K562 (cell line): ENCODE measurements around the gene PCDHA9. TPM values are rescaled to one million over a fixed set of nuclear protein-coding genes. Genes with fewer than 3 reads are reported as not detected.

Experiments used
- ATAC-seq: fragments of 200-7000 bp; cut with Tn5 transposase; 3 replicates; pipeline ENCODE4 v1.9.1; 2020; ENCODE audit warnings: moderate library complexity
- BruUV-seq: library from RNA; stranded (reverse); fragments of 400-500 nt; replicated peaks from 2 replicates; lab custom pipeline; 2021; lab: Mats Ljungman, UMichigan
- CTCF ChIA-PET: fragments of 300-600 bp; formaldehyde crosslinking; extraction: SDS; loops from one replicate; lab custom pipeline; 2021; ENCODE audit warnings: low intra/inter-chr PET ratio; lab: Yijun Ruan, JAX
- POLR2A ChIA-PET: fragments of 300-600, 350-650 bp; sonication (Branson Sonifier 250); formaldehyde crosslinking; extraction: SDS; loops from one replicate; lab custom pipeline; 2021; ENCODE audit warnings: antibody characterized with exemption, inconsistent platforms; lab: Yijun Ruan, JAX
- DNase-seq, 4 experiments: peaks; one replicate each; pipeline versions ENCODE4 v3.0.0 to v3.0.0-alpha.2; 2011 to 2018; ENCODE audit warnings: low spot score in 3 of 4, mixed read lengths in 3 of 4; ENCODE audit errors: extremely low read depth in 1 of 4
- FAIRE-seq: peaks from 2 replicates; lab custom pipeline; 2011; peaks lifted over from hg19 to GRCh38; lab: Jason Lieb, UNC
- H2AFZ ChIP-seq: 2 replicates; pipeline ENCODE4 v1.6.0; 2011; ENCODE audit warnings: low read depth, low read length, control low read depth, inconsistent platforms
- H3K27ac ChIP-seq: fragments of 200-600 bp; 3 replicates; pipeline ENCODE4 v1.8.0; 2011; ENCODE audit warnings: low read depth, mild to moderate bottlenecking, control low read depth, inconsistent platforms, low read length, moderate library complexity, mixed read lengths; ENCODE audit errors: extremely low read depth
- H3K27me3 ChIP-seq, 2 experiments: fragments of 300-600 bp in 1 of 2; 2 replicates in 1 of 2; 3 replicates in 1 of 2; pipeline versions ENCODE4 v1.6.0 to v1.8.0; 2011; ENCODE audit warnings: inconsistent platforms in 2 of 2, low read length in 2 of 2, mild to moderate bottlenecking in 1 of 2, mixed read lengths in 1 of 2, moderate library complexity in 1 of 2; ENCODE audit not compliant: control insufficient read depth in 2 of 2, insufficient read depth in 2 of 2
- H3K36me3 ChIP-seq: fragments of 300-600 bp; 3 replicates; pipeline ENCODE4 v1.8.0; 2011; ENCODE audit warnings: mild to moderate bottlenecking, low read length, inconsistent platforms; ENCODE audit not compliant: control insufficient read depth, insufficient read depth
- H3K4me1 ChIP-seq, 2 experiments: fragments of 200-600 bp in 1 of 2; replicated peaks in 1 of 2; 2 replicates in 1 of 2; 3 replicates in 1 of 2; pipeline versions ENCODE4 v1.5.1 to v1.8.0; 2011; ENCODE audit warnings: inconsistent platforms in 2 of 2, low read length in 2 of 2, mild to moderate bottlenecking in 1 of 2, mixed read lengths in 1 of 2, moderate library complexity in 1 of 2; ENCODE audit not compliant: control insufficient read depth in 2 of 2, insufficient read depth in 2 of 2
- H3K4me2 ChIP-seq: 2 replicates; pipeline ENCODE4 v1.6.1; 2011; ENCODE audit warnings: low read length, control low read depth, inconsistent platforms, mixed read lengths; ENCODE audit not compliant: insufficient read depth
- H3K4me3 ChIP-seq: fragments of 200-600 bp; sonication (generic), shearing (Covaris generic); 2 replicates; pipeline ENCODE4 v1.5.1; 2016; ENCODE audit warnings: control low read depth, inconsistent platforms
- H3K79me2 ChIP-seq: fragments of 200-600 bp; 3 replicates; pipeline ENCODE4 v1.8.0; 2011; ENCODE audit warnings: low read length, inconsistent platforms; ENCODE audit not compliant: control insufficient read depth, insufficient read depth
- H3K9ac ChIP-seq, 2 experiments: 2 replicates each; pipeline versions ENCODE4 v1.6.0 to v1.6.1; 2011; ENCODE audit warnings: low read depth in 2 of 2, low read length in 2 of 2, control low read depth in 1 of 2, inconsistent platforms in 1 of 2, mild to moderate bottlenecking in 1 of 2, mixed read lengths in 1 of 2; ENCODE audit not compliant: insufficient read depth in 1 of 2
- H3K9me1 ChIP-seq: one replicate; pipeline ENCODE4 v1.6.0; 2011; ENCODE audit warnings: inconsistent platforms, mild to moderate bottlenecking, low read length, moderate library complexity; ENCODE audit not compliant: control insufficient read depth, insufficient read depth
- H3K9me3 ChIP-seq: replicated peaks from 2 replicates; pipeline ENCODE4 v1.5.1; 2011; ENCODE audit warnings: low read depth, low read length, inconsistent platforms; ENCODE audit not compliant: control insufficient read depth, insufficient read depth
- H4K20me1 ChIP-seq: replicated peaks from 2 replicates; pipeline ENCODE4 v1.6.1; 2011; ENCODE audit warnings: low read length, inconsistent platforms, mixed read lengths; ENCODE audit not compliant: control insufficient read depth, insufficient read depth
- ETV1 ChIP-seq: fragments of 450-650 bp; conservative IDR thresholded peaks from 2 replicates; pipeline ENCODE4 v1.6.1; 2016; ENCODE audit warnings: missing genetic modification characterization, control low read depth, low read depth, missing compliant biosample characterization
- SMARCE1 ChIP-seq: fragments of 450-650 bp; IDR thresholded peaks from 2 replicates; pipeline ENCODE4 v1.7.1; 2016; ENCODE audit warnings: mild to moderate bottlenecking
- ZNF407 ChIP-seq: fragments of 450-650 bp; IDR thresholded peaks from 2 replicates; pipeline ENCODE4 v1.6.1; 2016; ENCODE audit warnings: low read depth
- WGBS: fragments of 100-300 bp; shearing (Covaris generic); methylation state at CpG from one replicate; pipeline ENCODE4 v1.1.6; 2016; ENCODE audit warnings: low coverage, mixed read lengths; ENCODE audit not compliant: insufficient coverage; ENCODE audit errors: missing lambda C conversion rate; 5-methylcytosine and 5-hydroxymethylcytosine counted together
- in situ Hi-C: fragments of 300-500 bp; cut with MboI; formaldehyde crosslinking; loops from 4 replicates; pipeline ENCODE4 v1.15.0; 2018; ENCODE audit warnings: inconsistent platforms, mixed read lengths
- intact Hi-C: fragments of 100-400 bp; cut with micrococcal nuclease; formaldehyde crosslinking; loops from 2 replicates; pipeline ENCODE4 v1.14.2; 2022
- polyA plus RNA-seq, 8 experiments: library from polyadenylated mRNA; depleted of rRNA in 4 of 8; stranded (reverse) in 5 of 8; unstranded in 3 of 8; fragments of >200 nt; fragmentation: Nextera tagmentation in 2 of 8; fragmentation: Illumina TruSeq in 1 of 8; extraction: Ambion mirVana in 2 of 8; extraction: Trizol in 1 of 8; gene quantifications; 2 replicates each; pipeline versions ENCODE4 v1.2.1 to v1.2.3, GENCODE V29; 2011 to 2014; ENCODE audit warnings: inconsistent platforms in 1 of 8, missing spikeins in 1 of 8
- total RNA-seq, 7 experiments: library from RNA; depleted of rRNA in 6 of 7; stranded (reverse); fragments of >200 nt in 6 of 7; fragmentation: Illumina TruSeq in 2 of 7; extraction: Trizol in 2 of 7; gene quantifications; 2 replicates each; pipeline versions ENCODE4 v1.2.1 to v1.2.3, GENCODE V29; 2011 to 2021; ENCODE audit warnings: low replicate concordance in 1 of 7

Gene PCDHA9
- total and polyA plus RNA-seq, 9 of the 15 experiments (the other 6 are each of a cell fraction or from before 2014, with no cell fraction given) = not detected

- DNase-seq (no peak), FAIRE-seq (no peak), ATAC-seq (no peak)
- no peak overlapping the region for H2AFZ ChIP-seq
- TF ChIP-seq SMARCE1 (no peak), ETV1 (tag) (no peak), ZNF407 (no peak)
- ChIA-PET POLR2A (interaction anchor here (0.6 kb wide), 1 partner anchor 12 kb away, joined by 3 read pairs; no protein-coding TSS in a partner anchor), CTCF (no interaction called here)
- H3K9me3 ChIP-seq = no peaks in the 10 kb centered on the region
- no TSS peak for BruUV-seq
- H3K4me3 ChIP-seq = no peak overlapping the region
- no peak overlapping the region for H3K9ac ChIP-seq
- H3K27me3 ChIP-seq = no peaks in the 10 kb centered on the region
- H3K4me2 ChIP-seq = no peak overlapping the region
- no peaks in the 10 kb centered on the region for H3K79me2 ChIP-seq
- in situ Hi-C loops (no loop called here), intact Hi-C loops (loop anchor here (5.0 kb wide), 1 partner anchor 173 kb away; no protein-coding TSS in a partner anchor)
- H3K27ac ChIP-seq = no peak overlapping the region
- WGBS = 4% methylated on average over 5 of the region's 5 CpGs
- H3K36me3 ChIP-seq = no peaks in the 10 kb centered on the region
- H3K4me1 ChIP-seq = no peaks in the 10 kb centered on the region
- no peaks in the 10 kb centered on the region for H3K9me1 ChIP-seq
- H4K20me1 ChIP-seq = no peaks in the 10 kb centered on the region
These were observed 21.3 kb downstream of the PCDHA9 start for GRCh38 chr5:140869555-140869886.
